HepG2 (cell line): ENCODE results near the gene TMEM95. TPM values are rescaled to one million over a fixed set of nuclear protein-coding genes. Genes with fewer than 3 reads are reported as not detected.

ENCODE experiments used
- DZIP1 ChIP-seq: sonication (generic); formaldehyde crosslinking; IDR thresholded peaks from 2 replicates; pipeline ENCODE4 v1.5.0; 2020; ENCODE audit warnings: mild to moderate bottlenecking, missing genetic modification reagents
- HHEX ChIP-seq: IDR thresholded peaks from 2 replicates; pipeline ENCODE4 v1.6.1; 2016; ENCODE audit warnings: control low read depth
- ISL2 ChIP-seq: sonication (generic); formaldehyde crosslinking; IDR thresholded peaks from 2 replicates; pipeline ENCODE4 v1.5.0; 2020; ENCODE audit warnings: missing genetic modification reagents
- SIN3A ChIP-seq: IDR thresholded peaks from 2 replicates; pipeline ENCODE4 v1.6.1; 2011; ENCODE audit warnings: low read depth, mild to moderate bottlenecking, control low read depth, low read length, borderline replicate concordance
- SP2 ChIP-seq: sonication (generic); formaldehyde crosslinking; IDR thresholded peaks from 2 replicates; pipeline ENCODE4 v1.5.1; 2020; ENCODE audit warnings: mild to moderate bottlenecking, missing genetic modification reagents
- SYNCRIP ChIP-seq: fragments of 200-400 bp; formaldehyde crosslinking; IDR thresholded peaks from 2 replicates; pipeline ENCODE4 v1.6.1; 2018; ENCODE audit warnings: mild to moderate bottlenecking, low read depth, low read length; ENCODE audit not compliant: insufficient read depth
- TFE3 ChIP-seq: IDR thresholded peaks from 2 replicates; pipeline ENCODE4 v1.6.1; 2016
- ZFP1 ChIP-seq: IDR thresholded peaks from 2 replicates; pipeline ENCODE4 v1.6.1; 2016
- ZNF264 ChIP-seq: sonication (generic); formaldehyde crosslinking; IDR thresholded peaks from 2 replicates; pipeline ENCODE4 v1.4.0; 2020; ENCODE audit warnings: missing genetic modification reagents
- ZNF333 ChIP-seq: sonication (generic); formaldehyde crosslinking; IDR thresholded peaks from 2 replicates; pipeline ENCODE4 v1.4.0; 2020; ENCODE audit warnings: mild to moderate bottlenecking, missing genetic modification reagents, borderline replicate concordance
- ZNF496 ChIP-seq: sonication (generic); formaldehyde crosslinking; IDR thresholded peaks from 2 replicates; pipeline ENCODE4 v1.8.1; 2023; ENCODE audit warnings: mild to moderate bottlenecking, moderate library complexity, missing genetic modification reagents; ENCODE audit not compliant: insufficient replicate concordance
- ZNF556 ChIP-seq: sonication (generic); formaldehyde crosslinking; IDR thresholded peaks from 2 replicates; pipeline ENCODE4 v1.4.0; 2020; ENCODE audit warnings: mild to moderate bottlenecking, missing genetic modification reagents, borderline replicate concordance
- ZNF562 ChIP-seq: sonication (generic); formaldehyde crosslinking; IDR thresholded peaks from 2 replicates; pipeline ENCODE4 v1.8.0; 2022; ENCODE audit warnings: missing genetic modification reagents, borderline replicate concordance
- polyA plus RNA-seq, 8 experiments: library from polyadenylated mRNA; depleted of rRNA in 3 of 8; stranded (reverse) in 7 of 8; unstranded in 1 of 8; fragments of >200 nt; fragmentation: Illumina TruSeq in 4 of 8; extraction: Trizol in 4 of 8; gene quantifications; 2 replicates each; pipeline versions ENCODE4 v1.2.1 to v1.2.3, GENCODE V29; 2011 to 2016; ENCODE audit warnings: low read depth in 4 of 8, missing spikeins in 1 of 8, mixed read lengths in 1 of 8; ENCODE audit not compliant: insufficient read depth in 1 of 8
- total RNA-seq, 5 experiments: library from RNA; depleted of rRNA; stranded (reverse); fragments of >200 nt; fragmentation: Illumina TruSeq; extraction: Trizol; gene quantifications; 2 replicates each; pipeline ENCODE4 v1.2.3, GENCODE V29; 2016; ENCODE audit warnings: low read depth in 1 of 5
- TF ChIP-seq, protein P1 (sequence below): sonication (generic); formaldehyde crosslinking; IDR thresholded peaks from 2 replicates; pipeline ENCODE4 v1.4.0; 2020; ENCODE audit warnings: missing genetic modification reagents
- TF ChIP-seq, protein P2 (sequence below): sonication (generic); formaldehyde crosslinking; IDR thresholded peaks from 2 replicates; pipeline ENCODE4 v1.4.0; 2020; ENCODE audit warnings: missing genetic modification reagents

Gene TMEM95
- total and polyA plus RNA-seq, 2 of the 13 experiments (the other 11 are each of a cell fraction or from before 2014, with no cell fraction given) = not detected

- TF ChIP-seq ZNF556 (CRISPR knock-in tag) (peak; percentile 16; the same call in 1 of the 2 replicates), ZNF496 (no peak), ZNF333 (CRISPR knock-in tag) (no peak), ISL2 (CRISPR knock-in tag) (peak; percentile 43; the same call in 1 of the 2 replicates), TFE3 (CRISPR knock-in tag) (0 out of 2 replicates have a peak, but pooled peaks have one; percentile 42), ZFP1 (CRISPR knock-in tag) (no peak), SIN3A (no peak; the same call in 1 of the 2 replicates), SYNCRIP (no peak), DZIP1 (CRISPR knock-in tag) (no peak; the same call in 1 of the 2 replicates), ZNF562 (CRISPR knock-in tag) (no peak), HHEX (peak; percentile 57; the same call in 1 of the 2 replicates), ZNF264 (CRISPR knock-in tag) (0 out of 2 replicates have a peak, but pooled peaks have one; percentile 40), SP2 (peak; percentile 81)
- TF ChIP-seq, protein P1, sequence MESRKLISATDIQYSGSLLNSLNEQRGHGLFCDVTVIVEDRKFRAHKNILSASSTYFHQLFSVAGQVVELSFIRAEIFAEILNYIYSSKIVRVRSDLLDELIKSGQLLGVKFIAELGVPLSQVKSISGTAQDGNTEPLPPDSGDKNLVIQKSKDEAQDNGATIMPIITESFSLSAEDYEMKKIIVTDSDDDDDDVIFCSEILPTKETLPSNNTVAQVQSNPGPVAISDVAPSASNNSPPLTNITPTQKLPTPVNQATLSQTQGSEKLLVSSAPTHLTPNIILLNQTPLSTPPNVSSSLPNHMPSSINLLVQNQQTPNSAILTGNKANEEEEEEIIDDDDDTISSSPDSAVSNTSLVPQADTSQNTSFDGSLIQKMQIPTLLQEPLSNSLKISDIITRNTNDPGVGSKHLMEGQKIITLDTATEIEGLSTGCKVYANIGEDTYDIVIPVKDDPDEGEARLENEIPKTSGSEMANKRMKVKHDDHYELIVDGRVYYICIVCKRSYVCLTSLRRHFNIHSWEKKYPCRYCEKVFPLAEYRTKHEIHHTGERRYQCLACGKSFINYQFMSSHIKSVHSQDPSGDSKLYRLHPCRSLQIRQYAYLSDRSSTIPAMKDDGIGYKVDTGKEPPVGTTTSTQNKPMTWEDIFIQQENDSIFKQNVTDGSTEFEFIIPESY (CRISPR knock-in tag) = 0 out of 2 replicates have a peak, but pooled peaks have one; percentile 8
- TF ChIP-seq, protein P2, sequence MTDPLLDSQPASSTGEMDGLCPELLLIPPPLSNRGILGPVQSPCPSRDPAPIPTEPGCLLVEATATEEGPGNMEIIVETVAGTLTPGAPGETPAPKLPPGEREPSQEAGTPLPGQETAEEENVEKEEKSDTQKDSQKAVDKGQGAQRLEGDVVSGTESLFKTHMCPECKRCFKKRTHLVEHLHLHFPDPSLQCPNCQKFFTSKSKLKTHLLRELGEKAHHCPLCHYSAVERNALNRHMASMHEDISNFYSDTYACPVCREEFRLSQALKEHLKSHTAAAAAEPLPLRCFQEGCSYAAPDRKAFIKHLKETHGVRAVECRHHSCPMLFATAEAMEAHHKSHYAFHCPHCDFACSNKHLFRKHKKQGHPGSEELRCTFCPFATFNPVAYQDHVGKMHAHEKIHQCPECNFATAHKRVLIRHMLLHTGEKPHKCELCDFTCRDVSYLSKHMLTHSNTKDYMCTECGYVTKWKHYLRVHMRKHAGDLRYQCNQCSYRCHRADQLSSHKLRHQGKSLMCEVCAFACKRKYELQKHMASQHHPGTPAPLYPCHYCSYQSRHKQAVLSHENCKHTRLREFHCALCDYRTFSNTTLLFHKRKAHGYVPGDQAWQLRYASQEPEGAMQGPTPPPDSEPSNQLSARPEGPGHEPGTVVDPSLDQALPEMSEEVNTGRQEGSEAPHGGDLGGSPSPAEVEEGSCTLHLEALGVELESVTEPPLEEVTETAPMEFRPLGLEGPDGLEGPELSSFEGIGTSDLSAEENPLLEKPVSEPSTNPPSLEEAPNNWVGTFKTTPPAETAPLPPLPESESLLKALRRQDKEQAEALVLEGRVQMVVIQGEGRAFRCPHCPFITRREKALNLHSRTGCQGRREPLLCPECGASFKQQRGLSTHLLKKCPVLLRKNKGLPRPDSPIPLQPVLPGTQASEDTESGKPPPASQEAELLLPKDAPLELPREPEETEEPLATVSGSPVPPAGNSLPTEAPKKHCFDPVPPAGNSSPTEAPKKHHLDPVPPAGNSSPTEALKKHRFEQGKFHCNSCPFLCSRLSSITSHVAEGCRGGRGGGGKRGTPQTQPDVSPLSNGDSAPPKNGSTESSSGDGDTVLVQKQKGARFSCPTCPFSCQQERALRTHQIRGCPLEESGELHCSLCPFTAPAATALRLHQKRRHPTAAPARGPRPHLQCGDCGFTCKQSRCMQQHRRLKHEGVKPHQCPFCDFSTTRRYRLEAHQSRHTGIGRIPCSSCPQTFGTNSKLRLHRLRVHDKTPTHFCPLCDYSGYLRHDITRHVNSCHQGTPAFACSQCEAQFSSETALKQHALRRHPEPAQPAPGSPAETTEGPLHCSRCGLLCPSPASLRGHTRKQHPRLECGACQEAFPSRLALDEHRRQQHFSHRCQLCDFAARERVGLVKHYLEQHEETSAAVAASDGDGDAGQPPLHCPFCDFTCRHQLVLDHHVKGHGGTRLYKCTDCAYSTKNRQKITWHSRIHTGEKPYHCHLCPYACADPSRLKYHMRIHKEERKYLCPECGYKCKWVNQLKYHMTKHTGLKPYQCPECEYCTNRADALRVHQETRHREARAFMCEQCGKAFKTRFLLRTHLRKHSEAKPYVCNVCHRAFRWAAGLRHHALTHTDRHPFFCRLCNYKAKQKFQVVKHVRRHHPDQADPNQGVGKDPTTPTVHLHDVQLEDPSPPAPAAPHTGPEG (CRISPR knock-in tag) = no peak
Measured at GRCh38 chr17:7403977-7404736, 49.2 kb downstream of the TMEM95 start, which contains the start of gene TMEM256 (continued).
